ENCODE results near the gene AGTRAP. TPM values are rescaled to one million over a fixed set of nuclear protein-coding genes. Genes with fewer than 3 reads are reported as not detected.

AGTRAP gene
- total RNA-seq, 1 experiment from 2014 or later = 77.7 TPM

DNA sequence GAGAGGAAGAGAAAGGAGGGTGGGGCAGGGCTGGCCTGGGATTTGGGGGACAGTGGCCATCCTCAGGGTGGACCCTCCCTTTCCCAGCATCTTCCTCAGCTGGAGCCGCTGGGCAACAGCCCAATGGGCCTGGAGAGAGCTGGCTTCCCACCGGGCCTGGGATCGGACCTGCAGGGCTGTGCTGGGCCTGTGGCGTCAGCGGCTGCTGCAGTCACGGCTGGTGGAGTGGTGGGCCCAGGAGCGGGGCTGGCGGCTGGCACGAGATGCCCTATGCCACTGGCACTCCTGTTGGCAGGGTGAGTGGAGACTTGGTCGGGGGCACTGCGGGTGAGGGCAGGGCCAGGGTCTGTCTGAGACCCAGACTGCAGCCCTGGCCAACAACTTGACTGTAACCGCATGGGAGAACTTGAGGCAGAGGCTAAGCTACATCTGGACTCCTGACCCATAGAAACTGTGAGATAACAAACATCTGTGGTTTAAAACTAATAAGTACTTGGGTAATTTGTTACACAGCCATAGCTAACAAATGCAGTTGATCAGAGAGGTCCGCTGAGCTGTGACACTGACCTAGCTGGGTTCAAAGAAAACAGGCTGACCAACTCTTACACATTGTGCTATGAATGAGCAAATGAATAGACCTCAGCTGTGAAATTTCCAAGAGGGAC is 43.9 kb downstream of the AGTRAP start:
- Histone ChIP-seq H3K4me1 (replicated peaks; ENCODE audit: insufficient read depth) (no peaks in the 10 kb centered on the region), H3K27ac (no peak overlapping the region), H3K79me2 (ENCODE audit: low read depth) (no peaks in the 10 kb centered on the region), H3F3A (ENCODE audit: insufficient read depth, low read depth) (no peaks in the 10 kb centered on the region), H3K4me2 (no peak overlapping the region), H3K4me3 (no peak overlapping the region), H3K27me3 (ENCODE audit: insufficient read depth, low read depth) (no peaks in the 10 kb centered on the region), H2AFZ (no peak overlapping the region), H4K20me1 (ENCODE audit: insufficient read depth) (no peaks in the 10 kb centered on the region), H3K9me3 (ENCODE audit: insufficient read depth, low read depth) (no peaks in the 10 kb centered on the region), H3K36me3 (ENCODE audit: low read depth) (no peaks in the 10 kb centered on the region), H3K9me2 (ENCODE audit: insufficient read depth) (no peaks in the 10 kb centered on the region)
- POLR2A ChIA-PET (ENCODE audit: unreplicated experiment) = no interaction called here
- no TSS peak for BruUV-seq (replicated peaks)
- intact Hi-C loops (cut with micrococcal nuclease; ENCODE audit: unreplicated experiment) = no loop called here
- no peak for TF ChIP-seq EZH2 (IDR thresholded peaks at IDR 0.05; ENCODE audit: low read depth)
- TF ChIP-seq, protein P1, sequence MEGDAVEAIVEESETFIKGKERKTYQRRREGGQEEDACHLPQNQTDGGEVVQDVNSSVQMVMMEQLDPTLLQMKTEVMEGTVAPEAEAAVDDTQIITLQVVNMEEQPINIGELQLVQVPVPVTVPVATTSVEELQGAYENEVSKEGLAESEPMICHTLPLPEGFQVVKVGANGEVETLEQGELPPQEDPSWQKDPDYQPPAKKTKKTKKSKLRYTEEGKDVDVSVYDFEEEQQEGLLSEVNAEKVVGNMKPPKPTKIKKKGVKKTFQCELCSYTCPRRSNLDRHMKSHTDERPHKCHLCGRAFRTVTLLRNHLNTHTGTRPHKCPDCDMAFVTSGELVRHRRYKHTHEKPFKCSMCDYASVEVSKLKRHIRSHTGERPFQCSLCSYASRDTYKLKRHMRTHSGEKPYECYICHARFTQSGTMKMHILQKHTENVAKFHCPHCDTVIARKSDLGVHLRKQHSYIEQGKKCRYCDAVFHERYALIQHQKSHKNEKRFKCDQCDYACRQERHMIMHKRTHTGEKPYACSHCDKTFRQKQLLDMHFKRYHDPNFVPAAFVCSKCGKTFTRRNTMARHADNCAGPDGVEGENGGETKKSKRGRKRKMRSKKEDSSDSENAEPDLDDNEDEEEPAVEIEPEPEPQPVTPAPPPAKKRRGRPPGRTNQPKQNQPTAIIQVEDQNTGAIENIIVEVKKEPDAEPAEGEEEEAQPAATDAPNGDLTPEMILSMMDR (conservative IDR thresholded peaks at IDR 0.05) = no peak
- CTCF ChIA-PET = no interaction called here
- DNase-seq = no peak

DNA sequence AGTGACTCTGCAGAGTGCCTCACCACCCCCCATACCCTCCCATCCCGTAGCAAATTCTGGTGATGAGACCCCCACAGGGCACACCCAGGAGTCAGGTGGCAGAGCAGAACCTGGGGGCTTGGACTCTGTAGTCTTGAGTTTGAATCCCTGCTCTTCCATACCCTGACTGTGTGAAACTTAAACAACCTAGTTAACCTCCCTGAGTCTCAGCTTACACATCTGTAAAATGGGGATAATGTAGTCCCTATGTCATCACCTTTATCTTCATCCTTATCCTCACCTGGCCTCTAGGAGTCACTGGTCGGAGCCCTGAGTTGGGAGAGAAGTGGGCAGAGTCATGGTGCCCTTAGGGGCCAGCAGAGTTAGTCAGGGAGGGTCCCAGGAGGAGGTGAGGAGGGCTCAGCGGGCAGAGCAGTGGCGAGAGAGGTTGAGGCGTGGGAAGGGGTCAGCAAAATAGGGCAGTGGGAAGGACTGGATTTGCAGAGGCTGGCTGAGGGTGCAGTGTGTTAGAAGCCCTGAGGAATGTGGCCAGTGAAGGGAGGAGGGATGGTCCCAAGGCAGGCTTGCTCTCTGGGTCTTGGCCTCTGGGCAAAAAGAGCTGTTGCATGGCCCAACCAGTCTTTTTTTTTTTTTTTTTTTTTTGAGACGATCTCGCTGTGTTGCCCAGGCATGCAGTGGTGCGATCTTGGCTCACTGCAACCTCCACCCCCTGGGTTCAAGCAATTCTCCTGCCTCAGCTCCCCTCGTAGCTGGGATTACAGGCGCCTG is 44.6 kb downstream of the AGTRAP start:
- no TSS peak for BruUV-seq (replicated peaks)
- ChIA-PET CTCF (interaction anchor here (0.6 kb wide), 2 partner anchors 34 to 713 kb away, joined by 7 to 11 read pairs; no protein-coding TSS in a partner anchor), POLR2A (ENCODE audit: unreplicated experiment) (no interaction called here)
- H3K4me1 ChIP-seq (replicated peaks; ENCODE audit: insufficient read depth) = no peaks in the 10 kb centered on the region
- no peak for DNase-seq
- intact Hi-C loops (cut with micrococcal nuclease; ENCODE audit: unreplicated experiment) = no loop called here
- no peaks in the 10 kb centered on the region for H3K36me3 ChIP-seq (ENCODE audit: low read depth)
- no peak overlapping the region for H3K27ac ChIP-seq
- no peak overlapping the region for H2AFZ ChIP-seq
- no peaks in the 10 kb centered on the region for H4K20me1 ChIP-seq (ENCODE audit: insufficient read depth)
- H3K9me2 ChIP-seq (ENCODE audit: insufficient read depth) = no peaks in the 10 kb centered on the region
- H3K4me2 ChIP-seq = no peak overlapping the region
- H3F3A ChIP-seq (ENCODE audit: insufficient read depth, low read depth) = no peaks in the 10 kb centered on the region
- H3K9me3 ChIP-seq (ENCODE audit: insufficient read depth, low read depth) = no peaks in the 10 kb centered on the region
- H3K79me2 ChIP-seq (ENCODE audit: low read depth) = no peaks in the 10 kb centered on the region
- H3K27me3 ChIP-seq (ENCODE audit: insufficient read depth, low read depth) = no peaks in the 10 kb centered on the region
- TF ChIP-seq, protein P1 (conservative IDR thresholded peaks at IDR 0.05) = no peak
- TF ChIP-seq EZH2 (IDR thresholded peaks at IDR 0.05; ENCODE audit: low read depth) = no peak
- H3K4me3 ChIP-seq = no peak overlapping the region

DNA sequence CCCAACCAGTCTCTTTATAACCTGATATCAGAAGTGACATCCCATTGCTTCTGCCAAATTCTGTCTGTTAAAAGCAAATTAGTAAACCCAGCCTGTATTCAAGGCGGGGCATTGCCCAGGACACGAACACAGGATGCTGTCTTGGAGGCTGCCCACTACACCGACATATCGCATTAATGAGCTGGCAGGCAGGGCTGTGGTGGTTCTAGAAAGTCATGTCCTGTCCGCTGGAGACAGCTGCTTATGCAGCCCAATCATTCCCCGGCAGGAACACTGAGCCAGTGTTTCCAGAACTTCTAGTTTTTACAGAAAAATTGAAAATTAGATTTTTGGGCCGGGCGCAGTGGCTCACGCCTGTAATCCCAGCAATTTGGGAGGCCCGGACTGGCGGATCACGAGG is 45.4 kb downstream of the AGTRAP start:
- BruUV-seq (replicated peaks) = no TSS peak
- ChIA-PET CTCF (no interaction called here), POLR2A (ENCODE audit: unreplicated experiment) (no interaction called here)
- H3K9me3 ChIP-seq (ENCODE audit: insufficient read depth, low read depth) = no peaks in the 10 kb centered on the region
- TF ChIP-seq, protein P1 (conservative IDR thresholded peaks at IDR 0.05) = no peak
- TF ChIP-seq EZH2 (IDR thresholded peaks at IDR 0.05; ENCODE audit: low read depth) = no peak
- H2AFZ ChIP-seq = no peak overlapping the region
- no peaks in the 10 kb centered on the region for H3K27me3 ChIP-seq (ENCODE audit: insufficient read depth, low read depth)
- H3F3A ChIP-seq (ENCODE audit: insufficient read depth, low read depth) = no peaks in the 10 kb centered on the region
- H3K4me1 ChIP-seq (replicated peaks; ENCODE audit: insufficient read depth) = no peaks in the 10 kb centered on the region
- no peaks in the 10 kb centered on the region for H4K20me1 ChIP-seq (ENCODE audit: insufficient read depth)
- no peak overlapping the region for H3K27ac ChIP-seq
- DNase-seq = no peak
- no peaks in the 10 kb centered on the region for H3K36me3 ChIP-seq (ENCODE audit: low read depth)
- no peaks in the 10 kb centered on the region for H3K9me2 ChIP-seq (ENCODE audit: insufficient read depth)
- intact Hi-C loops (cut with micrococcal nuclease; ENCODE audit: unreplicated experiment) = no loop called here
- H3K4me2 ChIP-seq = no peak overlapping the region
- no peak overlapping the region for H3K4me3 ChIP-seq
- H3K79me2 ChIP-seq (ENCODE audit: low read depth) = no peaks in the 10 kb centered on the region

Data from PC-9 (cell line).